Keratinocyte (primary cell): ENCODE measurements around the gene ZNF765.
"Not testable (repeated sequence)": the region's sequence is repeated elsewhere in the genome, so short reads cannot be mapped to it uniquely, and the experiment has no call there.

ENCODE experiments used
- CTCF ChIP-seq, 3 experiments: IDR thresholded peaks in 1 of 3; conservative IDR thresholded peaks in 1 of 3; optimal IDR thresholded peaks in 1 of 3; 2 replicates in 2 of 3; 3 replicates in 1 of 3; pipeline versions ENCODE3 to v1.5.1; 2011; ENCODE audit warnings: low read length in 3 of 3, mild to moderate bottlenecking in 3 of 3, moderate library complexity in 2 of 3, control low read depth in 1 of 3, inconsistent platforms in 1 of 3; ENCODE audit not compliant: insufficient read depth in 2 of 3; ENCODE audit errors: extremely low read depth in 1 of 3
- EZH2 ChIP-seq: IDR thresholded peaks from one replicate; pipeline ENCODE4 v1.6.1; 2012; ENCODE audit warnings: inconsistent platforms, mild to moderate bottlenecking, low read length, moderate library complexity

GRCh38 chr19:53420520-53421315, 25.8 kb downstream of the ZNF765 start:
- not testable (repeated sequence) for TF ChIP-seq CTCF (optimal IDR thresholded peaks at IDR 0.05 in 1 of 3, IDR thresholded peaks at IDR 0.05 in 1 of 3, conservative IDR thresholded peaks at IDR 0.05 in 1 of 3; ENCODE audit: extremely low read depth in 1 of 3, insufficient read depth in 2 of 3, low read length in 3 of 3); EZH2
